Peyer's patch (tissue), 4 donors: ENCODE measurements around the gene FAM185A. TPM values are rescaled to one million over a fixed set of nuclear protein-coding genes. Genes with fewer than 3 reads are reported as not detected.

Experiments used
- DNase-seq, 3 donors: peaks; one replicate each; pipeline ENCODE4 v3.0.0-alpha.2; 2017 to 2019
- H3K27ac ChIP-seq, 4 donors: fragments of 200-600 bp; sonication (generic); one replicate each; pipeline ENCODE4 v1.5.1; 2016 to 2019
- H3K27me3 ChIP-seq, 2 donors: fragments of 200-600 bp; sonication (generic); one replicate each; pipeline ENCODE4 v1.5.1; 2019
- H3K36me3 ChIP-seq, 3 donors: fragments of 200-600 bp; sonication (generic); one replicate each; pipeline ENCODE4 v1.5.1; 2016 to 2019
- H3K4me1 ChIP-seq, 4 donors: fragments of 200-600 bp; sonication (generic); one replicate each; pipeline ENCODE4 v1.5.1; 2016 to 2019
- H3K4me3 ChIP-seq, 4 donors: fragments of 200-600 bp; sonication (generic); 1 replicate in 3 of 4; 2 replicates in 1 of 4; pipeline ENCODE4 v1.5.1; 2016 to 2019; ENCODE audit warnings: mild to moderate bottlenecking in 1 of 4
- H3K9me3 ChIP-seq, 4 donors: fragments of 200-600 bp; sonication (generic); one replicate each; pipeline ENCODE4 v1.5.1; 2016 to 2019; ENCODE audit warnings: mild to moderate bottlenecking in 1 of 4
- CTCF ChIP-seq, 6 experiments: fragments of 450-650 bp in 4 of 6; fragments of 200-600 bp in 2 of 6; sonication (generic) in 1 of 6; IDR thresholded peaks; one replicate each; pipeline ENCODE4 v1.5.1; 2017 to 2019; ENCODE audit warnings: antibody characterized with exemption in 6 of 6, mild to moderate bottlenecking in 3 of 6, moderate library complexity in 1 of 6
- POLR2A ChIP-seq, 2 donors: fragments of 450-650 bp; IDR thresholded peaks; one replicate each; pipeline ENCODE4 v1.5.1; 2017; ENCODE audit warnings: antibody characterized with exemption in 2 of 2, mild to moderate bottlenecking in 2 of 2, moderate library complexity in 2 of 2
- total RNA-seq, 4 donors: library from RNA; depleted of rRNA; stranded (reverse); fragments of >200 nt; gene quantifications; one replicate each; pipeline ENCODE4 v1.1.0, GENCODE V29; 2016

FAM185A gene
- total RNA-seq, 4 donors from 2014 or later = 14.0 to 28.9 (median 26.9) TPM

GRCh38 chr7:102841290-102841689 lies 92.5 kb downstream of the FAM185A start:
- no peaks in the 10 kb centered on the region for H3K4me1 ChIP-seq
- H3K27ac ChIP-seq = no peak overlapping the region
- no peaks in the 10 kb centered on the region for H3K36me3 ChIP-seq
- no peak for TF ChIP-seq CTCF (IDR thresholded peaks at IDR 0.05)
- TF ChIP-seq POLR2A (IDR thresholded peaks at IDR 0.05) = no peak
- no peak overlapping the region for H3K4me3 ChIP-seq
- no peaks in the 10 kb centered on the region for H3K27me3 ChIP-seq
- H3K9me3 ChIP-seq = no peaks in the 10 kb centered on the region
- DNase-seq = no peak

- Histone ChIP-seq H3K27ac (no peak overlapping the region), H3K4me1 (no peaks in the 10 kb centered on the region), H3K9me3 (no peaks in the 10 kb centered on the region), H3K4me3 (no peak overlapping the region), H3K36me3 (no peaks in the 10 kb centered on the region), H3K27me3 (no peaks in the 10 kb centered on the region)
- TF ChIP-seq CTCF (IDR thresholded peaks at IDR 0.05) = no peak
- TF ChIP-seq POLR2A (IDR thresholded peaks at IDR 0.05) = no peak
- DNase-seq = no peak
Observed at GRCh38 chr7:102842284-102842683, 93.5 kb downstream of the FAM185A start.

- Histone ChIP-seq H3K4me3 (no peak overlapping the region), H3K4me1 (no peaks in the 10 kb centered on the region), H3K9me3 (no peaks in the 10 kb centered on the region), H3K27ac (no peak overlapping the region), H3K36me3 (no peaks in the 10 kb centered on the region), H3K27me3 (no peaks in the 10 kb centered on the region)
- TF ChIP-seq POLR2A (IDR thresholded peaks at IDR 0.05) = no peak
- TF ChIP-seq CTCF (IDR thresholded peaks at IDR 0.05) = no peak
- DNase-seq = no peak
Observed at GRCh38 chr7:102843850-102844249, 95.1 kb downstream of the FAM185A start.

- no peak for DNase-seq
- H3K4me3 ChIP-seq = no peak overlapping the region
- no peaks in the 10 kb centered on the region for H3K9me3 ChIP-seq
- no peak for TF ChIP-seq POLR2A (IDR thresholded peaks at IDR 0.05)
- no peak for TF ChIP-seq CTCF (IDR thresholded peaks at IDR 0.05)
- H3K27me3 ChIP-seq = no peaks in the 10 kb centered on the region
- H3K4me1 ChIP-seq = no peaks in the 10 kb centered on the region
- H3K27ac ChIP-seq = no peak overlapping the region
- H3K36me3 ChIP-seq = no peaks in the 10 kb centered on the region
Observed at GRCh38 chr7:102845346-102845745, 96.5 kb downstream of the FAM185A start.

GRCh38 chr7:102849079-102849478 lies 100.3 kb downstream of the FAM185A start:
- Histone ChIP-seq H3K27ac (no peak overlapping the region), H3K9me3 (no peaks in the 10 kb centered on the region), H3K4me3 (no peak overlapping the region), H3K4me1 (no peaks in the 10 kb centered on the region), H3K27me3 (no peaks in the 10 kb centered on the region), H3K36me3 (no peaks in the 10 kb centered on the region)
- DNase-seq = no peak
- no peak for TF ChIP-seq POLR2A (IDR thresholded peaks at IDR 0.05)
- no peak for TF ChIP-seq CTCF (IDR thresholded peaks at IDR 0.05)

- no peak overlapping the region for H3K27ac ChIP-seq
- no peak overlapping the region for H3K4me3 ChIP-seq
- no peak for DNase-seq
- H3K9me3 ChIP-seq = no peaks in the 10 kb centered on the region
- H3K4me1 ChIP-seq = no peaks in the 10 kb centered on the region
- H3K27me3 ChIP-seq = no peaks in the 10 kb centered on the region
- no peaks in the 10 kb centered on the region for H3K36me3 ChIP-seq
- TF ChIP-seq CTCF (IDR thresholded peaks at IDR 0.05) (no peak), POLR2A (IDR thresholded peaks at IDR 0.05) (no peak)
Observed at GRCh38 chr7:102849538-102849937, 100.7 kb downstream of the FAM185A start.
